B cell (primary cell): ENCODE results near the gene CYBB. TPM values are rescaled to one million over a fixed set of nuclear protein-coding genes. Genes with fewer than 3 reads are reported as not detected.
A peak's percentile ranks its signal among the peaks of the same experiment; 100 is the strongest.

ENCODE experiments used
- ATAC-seq: fragments of 200-7000 bp; cut with Tn5 transposase; one replicate; pipeline ENCODE4 v1.10.0; 2021; ENCODE audit warnings: low read depth, mild to moderate bottlenecking, moderate number of reproducible peaks, moderate library complexity
- CTCF ChIA-PET: fragments of 350-600 bp; sonication (Branson Sonifier 250); formaldehyde crosslinking; loops from one replicate; lab custom pipeline; 2021; ENCODE audit warnings: antibody characterized with exemption, inconsistent platforms; lab: Charles Lee
- POLR2A ChIA-PET: fragments of 350-600 bp; sonication (Branson Sonifier 250); formaldehyde crosslinking; loops from one replicate; lab custom pipeline; 2021; ENCODE audit warnings: antibody characterized with exemption; lab: Charles Lee
- DNase-seq: peaks from one replicate; pipeline ENCODE4 v3.0.0; 2013
- H2AFZ ChIP-seq: 2 replicates; pipeline ENCODE4 v1.6.1; 2012; ENCODE audit warnings: mild to moderate bottlenecking, low read depth, low read length; ENCODE audit not compliant: insufficient read depth, poor library complexity, severe bottlenecking
- H3K27ac ChIP-seq, 2 donors: 1 replicate in 1 of 2; 2 replicates in 1 of 2; pipeline ENCODE4 v1.5.1; 2012 to 2013; ENCODE audit warnings: low read length in 2 of 2, mild to moderate bottlenecking in 2 of 2, moderate library complexity in 1 of 2
- H3K27me3 ChIP-seq, 4 experiments: fragments of 200-600 bp in 1 of 4; sonication (generic) in 1 of 4; replicated peaks in 1 of 4; 1 replicate in 2 of 4; 2 replicates in 2 of 4; pipeline versions ENCODE4 v1.6.1 to v1.7.0; 2013 to 2016; ENCODE audit warnings: low read length in 3 of 4, mild to moderate bottlenecking in 2 of 4, mixed read lengths in 1 of 4, moderate library complexity in 1 of 4; ENCODE audit not compliant: insufficient read depth in 4 of 4, control insufficient read depth in 3 of 4; ENCODE audit errors: control extremely low read depth in 1 of 4
- H3K36me3 ChIP-seq, 2 experiments: replicated peaks in 1 of 2; 1 replicate in 1 of 2; 2 replicates in 1 of 2; pipeline versions ENCODE4 v1.6.1 to v1.7.1; 2013; ENCODE audit warnings: low read length in 1 of 2; ENCODE audit not compliant: insufficient read depth in 2 of 2, control insufficient read depth in 1 of 2; ENCODE audit errors: control extremely low read depth in 1 of 2, extremely low read depth in 1 of 2
- H3K4me1 ChIP-seq, 2 donors: fragments of 200-600 bp in 1 of 2; sonication (generic) in 1 of 2; 1 replicate in 1 of 2; 2 replicates in 1 of 2; pipeline versions ENCODE4 v1.5.1 to v1.6.1; 2013 to 2017; ENCODE audit warnings: low read length in 2 of 2; ENCODE audit not compliant: control insufficient read depth in 2 of 2, insufficient read depth in 2 of 2
- H3K4me2 ChIP-seq: replicated peaks from 2 replicates; pipeline ENCODE3; 2012; ENCODE audit warnings: mild to moderate bottlenecking, low read depth, low read length; ENCODE audit not compliant: poor library complexity, severe bottlenecking
- H3K4me3 ChIP-seq, 5 experiments: fragments of 200-600 bp in 1 of 5; sonication (generic) in 1 of 5; 1 replicate in 3 of 5; 2 replicates in 2 of 5; pipeline versions ENCODE4 v1.5.1 to v1.7.0; 2011 to 2016; ENCODE audit warnings: low read length in 4 of 5, mild to moderate bottlenecking in 4 of 5, low read depth in 2 of 5, control low read depth in 1 of 5, moderate library complexity in 1 of 5; ENCODE audit not compliant: insufficient read depth in 1 of 5; ENCODE audit errors: control extremely low read depth in 1 of 5, extremely low read depth in 1 of 5
- H3K79me2 ChIP-seq: fragments of 200-600 bp; sonication (generic); one replicate; pipeline ENCODE4 v1.6.0; 2016; ENCODE audit warnings: low read length; ENCODE audit not compliant: control insufficient read depth, insufficient read depth
- H3K9ac ChIP-seq: fragments of 200-600 bp; sonication (generic); 2 replicates; pipeline ENCODE4 v1.6.1; 2017; ENCODE audit warnings: mild to moderate bottlenecking, low read length, moderate library complexity
- H3K9me3 ChIP-seq, 3 donors: one replicate each; pipeline versions ENCODE4 v1.6.1 to v1.7.1; 2013; ENCODE audit warnings: low read length in 2 of 3; ENCODE audit not compliant: control insufficient read depth in 2 of 3, insufficient read depth in 1 of 3; ENCODE audit errors: control extremely low read depth in 1 of 3
- H4K20me1 ChIP-seq: 2 replicates; pipeline ENCODE4 v1.6.0; 2012; ENCODE audit warnings: mild to moderate bottlenecking, low read length; ENCODE audit not compliant: insufficient read depth, control insufficient read depth, poor library complexity, severe bottlenecking
- H3K27ac Mint-ChIP-seq: one replicate; pipeline ENCODE4 v1.8.0; 2021; ENCODE audit warnings: mixed read lengths
- H3K27me3 Mint-ChIP-seq: one replicate; pipeline ENCODE4 v1.8.0; 2021; ENCODE audit warnings: mixed read lengths
- H3K4me1 Mint-ChIP-seq: one replicate; pipeline ENCODE4 v1.8.0; 2021; ENCODE audit warnings: mixed read lengths
- H3K4me3 Mint-ChIP-seq: one replicate; pipeline ENCODE4 v1.8.0; 2021; ENCODE audit warnings: mixed read lengths
- H3K9me3 Mint-ChIP-seq: one replicate; pipeline ENCODE4 v1.8.0; 2022; ENCODE audit warnings: mixed read lengths; ENCODE audit not compliant: insufficient read depth
- CTCF ChIP-seq: fragments of 200-600 bp; IDR thresholded peaks from one replicate; pipeline ENCODE4 v1.8.0; 2022; ENCODE audit warnings: antibody characterized with exemption, mild to moderate bottlenecking
- EZH2 ChIP-seq: IDR thresholded peaks from 2 replicates; pipeline ENCODE4 v1.6.1; 2012; ENCODE audit warnings: borderline replicate concordance, low read depth, mild to moderate bottlenecking, moderate library complexity, low read length; ENCODE audit not compliant: insufficient read depth, poor library complexity, severe bottlenecking
- WGBS: methylation state at CpG from one replicate; pipeline ENCODE4 v1.1.5; 2013; ENCODE audit warnings: missing lambda C conversion rate; ENCODE audit not compliant: insufficient coverage; 5-methylcytosine and 5-hydroxymethylcytosine counted together
- intact Hi-C: fragments of 100-400 bp; cut with micrococcal nuclease; formaldehyde crosslinking; loops from one replicate; pipeline ENCODE4 v1.10.0; 2022
- polyA plus RNA-seq: library from polyadenylated mRNA; depleted of rRNA; stranded (reverse); fragments of >200 nt; gene quantifications from 2 replicates; pipeline ENCODE4 v1.2.3, GENCODE V29; 2012
- total RNA-seq, 2 donors: library from RNA; stranded (reverse); fragments of 120-200 nt in 1 of 2; gene quantifications; 1 replicate in 1 of 2; 2 replicates in 1 of 2; pipeline versions ENCODE4 v1.2.3 to v1.2.4, GENCODE V29; 2013 to 2022

CYBB gene
- total and polyA plus RNA-seq, 2 donors (not counting 1 experiment from before 2014, with no cell fraction given): 72.1 to 132 TPM

GRCh38 chrX:37759878-37760418 is 19.9 kb upstream of the CYBB start:
- no peak overlapping the region for H3K27ac Mint-ChIP-seq
- ChIA-PET CTCF (interaction anchor here (0.5 to 3.6 kb wide), 4 partner anchors 14 to 65 kb away, joined by 3 to 12 read pairs (median 4); no protein-coding TSS in a partner anchor), POLR2A (no interaction called here)
- H3K79me2 ChIP-seq: no peaks in the 10 kb centered on the region
- H3K4me1 Mint-ChIP-seq: peaks cover 41% of the 10 kb centered on the region
- no peak overlapping the region for H3K4me3 ChIP-seq
- no peak overlapping the region for H3K4me2 ChIP-seq
- no peak overlapping the region for H3K9ac ChIP-seq
- H3K4me1 ChIP-seq: peaks cover 61 to 72% of the 10 kb centered on the region in 2 donors
- H3K4me3 Mint-ChIP-seq: no peak overlapping the region
- H2AFZ ChIP-seq: no peak overlapping the region
- H3K9me3 ChIP-seq: no peaks in the 10 kb centered on the region
- DNase-seq (no peak), ATAC-seq (no peak)
- no CpG with 5 or more reads among the region's 2 CpGs for WGBS
- no peaks in the 10 kb centered on the region for H3K27me3 Mint-ChIP-seq
- no peaks in the 10 kb centered on the region for H3K36me3 ChIP-seq
- H4K20me1 ChIP-seq: no peaks in the 10 kb centered on the region
- TF ChIP-seq CTCF (no peak), EZH2 (no peak)
- no peak overlapping the region for H3K27ac ChIP-seq
- intact Hi-C loops: no loop called here
- peaks cover 3% of the 10 kb centered on the region for H3K9me3 Mint-ChIP-seq
- H3K27me3 ChIP-seq: no peaks in the 10 kb centered on the region

- peak overlapping the region; percentile 90 for H3K27ac Mint-ChIP-seq
- Histone ChIP-seq H3K4me2 (peak overlapping the region; percentile 47), H3K4me3 (no peak overlapping the region), H3K4me1 (peaks cover 60 to 73% of the 10 kb centered on the region in 2 donors), H3K9me3 (no peaks in the 10 kb centered on the region), H3K9ac (peak overlapping the region; percentile 15), H3K27me3 (no peaks in the 10 kb centered on the region), H4K20me1 (no peaks in the 10 kb centered on the region), H3K36me3 (no peaks in the 10 kb centered on the region), H2AFZ (peak overlapping the region; percentile 11), H3K79me2 (no peaks in the 10 kb centered on the region), H3K27ac (peak overlapping the region; percentile 80 to 85)
- H3K4me1 Mint-ChIP-seq: peaks cover 64% of the 10 kb centered on the region
- peaks cover under 1% of the 10 kb centered on the region for H3K9me3 Mint-ChIP-seq
- intact Hi-C loops: no loop called here
- TF ChIP-seq CTCF (no peak), EZH2 (no peak)
- ChIA-PET POLR2A (interaction anchor here (0.7 kb wide), 1 partner anchor 8 kb away, joined by 3 read pairs; no protein-coding TSS in a partner anchor), CTCF (interaction anchor here (1.0 to 2.1 kb wide), 6 partner anchors 8 to 61 kb away, joined by 3 to 6 read pairs (median 4); no protein-coding TSS in a partner anchor)
- DNase-seq (peak; percentile 51), ATAC-seq (peak; percentile 69)
- peak overlapping the region; percentile 37 for H3K4me3 Mint-ChIP-seq
- H3K27me3 Mint-ChIP-seq: no peaks in the 10 kb centered on the region
These were observed 16.5 kb upstream of the CYBB start for GRCh38 chrX:37763400-37763799.
